Stimulated activated CD8-positive, alpha-beta memory T cell treated with anti-CD3 and anti-CD28 coated beads, Interleukin-7, amount 100 ng/mL, for 4 hours (primary cell): ENCODE measurements around the gene DAP.

Experiments
- DNase-seq, 2 donors: peaks; one replicate each; pipeline ENCODE4 v3.0.0-alpha.2; 2020; ENCODE audit warnings: low read depth in 2 of 2

The DAP gene

DNA sequence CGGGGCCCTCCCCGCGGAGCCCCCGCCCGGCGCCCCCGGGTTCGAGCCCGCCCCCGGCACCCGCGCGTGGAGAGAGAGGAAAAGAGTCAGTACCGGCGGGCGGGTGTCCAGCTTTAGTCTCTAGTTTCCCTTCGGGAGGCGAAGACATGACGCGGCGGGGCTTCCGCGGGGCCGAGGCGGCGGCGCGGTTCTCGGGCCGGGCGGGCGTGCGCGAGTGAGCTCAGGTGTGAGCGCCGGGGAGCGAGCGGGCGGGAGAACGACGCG is 181 bp downstream of the DAP start:
- no peak for DNase-seq

DNA sequence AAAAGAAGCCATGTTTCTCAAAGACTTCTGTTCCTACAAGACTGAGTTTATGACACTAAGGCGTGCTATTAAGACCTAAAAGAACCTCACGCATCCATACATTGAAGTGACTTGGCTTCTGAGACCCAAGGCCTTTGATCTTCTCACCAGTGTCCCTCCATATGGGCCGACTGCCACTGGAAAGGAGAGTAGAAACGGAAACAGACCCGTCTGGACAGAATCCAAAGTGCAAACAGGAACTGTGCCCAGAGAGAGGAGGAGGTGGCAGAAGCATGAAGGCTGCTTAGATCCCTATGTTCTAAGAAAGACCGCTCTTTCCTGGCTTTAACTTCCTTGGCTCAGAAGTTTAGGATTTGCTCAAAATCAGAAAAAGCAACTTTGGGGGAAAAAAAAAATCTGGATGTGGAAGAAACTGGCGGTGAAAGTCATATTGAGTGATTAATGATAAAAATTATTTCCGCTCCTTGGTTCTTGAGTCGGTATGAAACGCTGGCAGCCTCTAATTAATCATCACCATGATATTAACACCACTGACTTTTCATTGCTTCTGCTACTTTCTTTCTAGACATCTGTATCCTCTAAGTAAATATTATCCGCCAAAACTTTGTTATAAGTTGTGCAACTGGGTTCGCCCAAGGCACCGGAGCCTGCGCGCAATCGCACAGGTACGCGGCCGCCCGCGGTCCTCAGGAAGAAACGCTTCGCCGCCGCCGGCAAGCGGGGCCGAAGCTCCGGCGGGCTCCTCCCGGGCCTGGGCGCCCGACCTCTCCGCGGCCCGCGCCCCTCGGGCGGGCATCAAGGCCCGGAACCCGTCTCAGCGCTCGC is 726 bp downstream of the DAP start:
- DNase-seq = no peak

DNA sequence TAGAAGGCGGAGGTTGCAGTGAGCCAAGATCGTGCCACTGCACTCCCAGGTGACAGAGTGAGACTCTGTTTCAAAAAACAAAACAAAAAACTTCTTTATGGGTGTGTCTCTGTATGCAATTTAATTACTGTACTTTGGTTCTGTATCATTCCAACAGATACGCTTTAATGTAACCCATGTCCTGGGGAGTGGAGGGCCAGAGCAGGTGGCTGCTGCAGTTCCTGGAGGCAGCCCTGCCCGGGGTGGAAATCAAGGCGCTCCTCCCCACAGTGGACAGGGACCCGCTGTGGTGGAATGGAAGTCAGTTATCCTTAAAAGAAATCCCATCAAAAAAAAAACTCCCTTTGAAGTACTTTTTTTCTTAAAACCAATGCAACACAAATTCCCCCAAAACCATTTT is 1.9 kb downstream of the DAP start:
- no peak for DNase-seq

DNA sequence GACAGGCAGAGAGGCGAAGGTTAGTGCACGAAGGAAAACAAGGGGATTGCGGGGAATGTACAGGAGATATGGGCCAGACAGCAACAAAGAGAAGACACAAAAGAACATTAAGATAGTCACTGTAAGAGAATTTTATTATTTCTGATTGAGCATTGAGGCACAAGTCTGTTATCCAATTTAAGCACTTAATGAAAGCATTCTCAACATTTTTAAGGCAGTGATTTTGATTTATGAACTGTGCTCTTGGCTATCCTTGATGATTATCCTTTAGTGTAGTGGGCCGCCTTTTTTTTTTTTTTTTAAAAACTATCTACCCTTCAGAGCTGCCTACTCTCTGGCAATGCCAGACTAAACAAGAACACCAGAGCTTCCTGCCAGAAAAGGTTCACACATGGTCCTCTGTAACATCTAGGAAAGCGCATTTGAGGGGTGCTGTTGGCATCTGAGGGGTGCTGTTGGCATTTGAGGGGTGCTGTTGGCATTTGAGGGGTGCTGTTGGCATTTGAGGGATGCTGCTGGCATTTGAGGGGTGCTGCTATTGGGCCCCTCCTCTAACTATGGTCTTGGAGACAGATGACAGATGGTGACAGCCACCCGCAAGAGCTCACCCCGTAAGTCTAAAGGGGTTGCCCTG is 3.0 kb downstream of the DAP start:
- DNase-seq = no peak

DNA sequence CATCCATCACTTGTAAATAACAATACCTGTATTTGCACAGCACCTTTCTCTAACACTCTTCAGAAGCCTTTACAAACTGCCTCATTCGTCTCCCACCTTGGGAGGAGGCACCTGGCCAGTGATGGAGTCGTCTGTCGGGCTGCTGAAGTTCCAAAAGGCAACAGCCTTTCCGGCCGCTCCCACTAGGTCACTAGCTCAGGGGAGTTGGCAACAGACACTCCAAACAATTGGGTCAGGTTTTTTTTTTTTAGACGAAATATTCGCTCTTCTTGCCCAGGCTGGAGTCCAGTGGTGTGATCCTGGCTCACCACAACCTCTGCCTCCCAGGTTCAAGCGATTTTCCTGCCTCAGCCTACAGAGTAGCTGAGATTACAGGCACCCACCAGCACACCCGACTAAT is 4.0 kb downstream of the DAP start:
- DNase-seq = no peak

DNA sequence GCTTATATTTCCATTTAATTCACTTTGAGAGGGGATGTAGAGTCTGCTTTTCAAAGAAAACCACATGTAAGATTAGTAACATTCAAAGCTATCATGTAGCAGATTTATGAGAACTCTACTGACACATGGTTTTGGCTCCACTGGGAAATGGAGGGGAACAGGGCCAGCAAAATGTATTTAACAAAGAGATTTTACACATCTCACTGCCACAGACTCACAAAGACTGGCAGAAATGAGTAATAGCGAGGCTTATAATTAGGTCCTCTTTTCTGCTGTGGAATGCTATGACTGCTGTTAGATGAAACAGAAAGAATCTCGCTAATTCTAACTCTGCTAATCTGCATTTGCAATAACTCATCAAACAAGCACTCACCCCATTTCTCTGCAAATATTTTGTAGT is 4.5 kb downstream of the DAP start:
- no peak for DNase-seq

DNA sequence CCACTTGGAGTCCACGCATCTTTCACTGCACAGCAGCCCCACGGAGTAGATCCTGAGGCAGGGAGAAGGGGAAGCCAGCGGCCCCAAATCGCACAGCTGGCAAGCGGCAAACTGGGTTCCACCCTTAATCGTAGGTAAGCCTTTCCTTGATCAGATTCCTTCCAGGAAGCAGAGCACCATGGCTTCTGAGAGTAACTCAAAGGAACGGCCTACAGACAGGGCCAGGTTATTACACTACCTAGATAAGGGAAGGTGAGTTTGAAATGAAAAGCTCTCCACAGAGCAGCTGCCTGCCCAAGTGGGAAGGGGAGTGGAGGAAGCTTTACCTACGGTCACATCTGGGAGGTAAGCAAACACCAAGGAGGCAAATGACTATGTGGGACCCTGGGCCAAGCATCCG is 7.9 kb downstream of the DAP start:
- DNase-seq = no peak

DNA sequence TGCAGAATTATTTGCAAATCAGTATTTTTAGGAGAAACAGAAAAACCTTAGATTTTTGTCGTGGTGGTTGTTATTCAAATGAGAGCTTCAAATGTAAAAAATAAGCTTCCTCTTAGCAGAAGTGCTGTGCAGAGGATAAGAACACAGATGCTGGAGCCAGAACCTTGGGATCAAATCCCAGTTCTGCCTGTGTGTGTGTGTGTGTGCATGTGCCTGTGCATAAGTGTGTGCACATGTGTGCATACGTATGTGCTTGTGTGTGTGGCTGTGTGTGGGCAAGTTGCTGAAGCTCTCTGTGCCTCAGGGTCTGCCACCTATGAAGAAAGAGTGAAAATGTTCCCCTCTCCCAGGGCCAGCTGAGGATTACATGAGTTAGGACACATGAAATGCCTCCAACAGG is 8.6 kb downstream of the DAP start:
- no peak for DNase-seq

DNA sequence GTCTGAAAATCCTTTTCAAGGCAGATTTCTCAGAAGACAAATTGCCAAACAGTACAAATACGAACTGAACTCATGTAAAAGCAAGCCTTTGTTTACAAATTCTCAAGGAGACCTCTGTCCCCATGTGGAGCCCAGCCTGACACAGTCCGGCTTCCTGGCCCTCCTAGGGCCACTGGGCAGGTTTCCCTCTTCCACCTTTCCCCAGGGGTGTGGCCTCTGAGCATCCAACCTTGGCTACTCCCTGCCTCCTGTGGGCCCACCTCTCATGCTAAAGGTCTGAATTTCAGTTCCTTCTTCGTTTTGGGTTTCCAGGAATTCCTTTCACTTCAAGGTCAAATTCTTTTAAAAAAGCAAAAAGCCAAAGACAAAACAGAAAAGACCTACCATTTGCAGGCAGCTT is 10.1 kb downstream of the DAP start:
- DNase-seq = no peak

DNA sequence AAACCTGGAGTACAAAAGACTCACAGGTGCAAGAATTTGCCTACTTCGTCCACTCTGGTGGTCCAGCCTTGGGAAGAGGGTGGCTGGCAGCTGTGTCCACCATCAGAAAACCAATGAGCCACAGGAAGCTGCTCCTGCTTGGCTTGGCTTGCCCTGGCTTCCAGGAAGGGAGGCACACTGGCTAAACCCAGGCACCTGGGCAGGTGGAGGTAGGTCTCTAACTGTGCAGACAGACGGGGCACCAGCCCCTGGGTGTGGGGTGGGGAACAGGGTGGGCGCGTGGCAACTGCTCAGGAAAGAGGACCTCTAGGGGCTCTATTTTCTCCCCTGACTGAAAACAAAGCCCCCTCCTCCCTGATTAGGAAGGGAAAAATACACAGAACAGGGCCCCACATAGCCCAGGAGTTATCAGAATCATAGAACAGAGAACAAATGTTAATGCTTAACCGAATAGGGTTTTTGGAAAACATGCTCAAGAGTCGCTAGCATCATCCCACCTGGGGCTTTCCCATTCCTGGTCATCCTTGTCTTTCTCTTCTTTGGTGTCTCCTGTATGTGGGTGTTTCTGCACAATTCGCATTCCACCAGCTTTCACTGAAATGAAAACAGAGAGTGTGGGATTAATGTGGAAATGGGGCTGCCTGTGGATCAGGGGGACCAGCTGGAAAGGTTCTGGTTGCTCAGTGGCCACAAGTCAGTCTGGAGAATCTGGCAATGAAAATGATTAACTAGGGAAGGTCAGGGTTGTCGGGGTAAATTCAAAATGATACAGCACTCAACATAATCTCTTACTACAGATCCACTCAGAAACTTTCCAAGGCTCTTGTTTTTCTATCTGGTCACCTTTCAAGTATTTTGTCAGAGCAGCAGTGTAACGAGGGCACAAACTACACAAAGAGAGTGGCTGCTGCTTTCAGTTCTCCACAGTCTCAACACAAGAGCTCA is 13.1 kb downstream of the DAP start:
- no peak for DNase-seq

DNA sequence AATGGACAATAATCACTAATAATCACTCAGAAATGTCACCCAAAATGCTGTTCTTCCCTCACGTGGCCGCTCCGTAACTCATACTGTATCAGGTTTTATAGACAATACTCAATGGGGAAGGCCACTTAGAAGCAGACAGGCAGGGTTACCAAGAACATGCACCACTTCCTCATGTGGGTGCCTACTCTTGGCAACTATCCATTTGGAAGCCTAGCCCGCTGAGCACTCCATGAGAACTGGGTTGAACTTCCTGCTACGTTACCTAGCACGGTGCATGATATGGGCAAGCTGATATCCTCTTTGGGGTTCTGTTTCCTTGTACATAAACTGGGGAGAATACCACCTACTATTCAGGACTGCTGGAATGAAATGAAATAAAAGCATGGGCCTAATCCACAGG is 14.3 kb downstream of the DAP start:
- DNase-seq = no peak

DNA sequence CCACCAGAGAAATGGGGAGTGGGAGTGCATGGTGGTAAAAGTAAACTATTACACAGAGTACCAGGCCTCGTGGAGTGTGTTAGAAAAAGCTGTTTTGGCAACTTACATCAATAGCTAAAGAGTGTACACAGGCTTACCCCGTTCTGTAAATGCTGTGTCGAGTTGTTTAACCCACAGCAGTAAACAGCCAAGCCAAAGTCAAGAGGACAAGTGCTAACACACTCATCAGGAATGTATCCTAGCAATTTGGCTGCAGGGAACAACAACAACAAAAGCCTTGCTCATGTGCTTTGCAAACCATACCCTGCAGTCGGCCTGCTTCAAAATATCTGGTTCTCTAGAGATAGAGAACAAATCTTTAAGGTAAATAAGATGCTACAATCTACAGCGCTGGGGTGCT is 15.9 kb downstream of the DAP start:
- no peak for DNase-seq

DNA sequence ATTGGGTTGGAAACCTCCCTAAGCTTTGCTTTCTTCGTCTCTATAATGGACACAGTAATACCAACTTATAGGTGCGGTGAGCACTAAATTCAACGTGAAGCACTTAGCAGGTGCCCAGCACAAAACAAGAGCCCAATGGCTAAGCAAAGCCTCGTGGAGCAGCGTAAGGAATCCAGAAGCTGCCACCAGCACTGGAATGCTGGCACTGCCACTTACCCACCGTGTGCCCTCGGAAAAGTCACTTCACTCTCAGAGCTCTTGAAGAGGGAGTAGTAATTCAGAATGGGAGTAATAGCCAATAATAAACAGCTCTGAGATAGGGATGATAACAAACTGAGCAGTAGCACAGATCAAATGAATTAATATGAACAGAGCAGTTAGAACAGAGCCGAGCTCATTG is 16.4 kb downstream of the DAP start:
- DNase-seq = no peak

DNA sequence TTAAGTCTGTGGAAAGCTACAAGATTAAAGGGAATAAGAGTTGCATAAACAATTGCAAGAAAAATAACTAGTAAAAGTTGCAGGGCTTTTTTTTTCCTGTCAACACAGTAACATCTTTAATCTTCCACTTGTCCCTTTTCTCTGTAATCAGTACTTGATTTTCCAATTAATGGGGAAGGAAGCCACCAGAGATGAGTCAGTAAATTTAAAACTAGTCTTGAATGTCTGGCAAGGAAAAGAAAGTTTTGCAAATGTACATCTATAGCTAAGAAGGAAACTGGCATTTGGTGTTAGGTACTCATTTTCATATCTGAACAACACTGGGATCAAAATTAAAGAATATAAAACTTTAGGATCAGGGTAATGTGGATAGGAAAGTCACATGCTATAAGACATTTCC is 17.1 kb downstream of the DAP start:
- DNase-seq = no peak

DNA sequence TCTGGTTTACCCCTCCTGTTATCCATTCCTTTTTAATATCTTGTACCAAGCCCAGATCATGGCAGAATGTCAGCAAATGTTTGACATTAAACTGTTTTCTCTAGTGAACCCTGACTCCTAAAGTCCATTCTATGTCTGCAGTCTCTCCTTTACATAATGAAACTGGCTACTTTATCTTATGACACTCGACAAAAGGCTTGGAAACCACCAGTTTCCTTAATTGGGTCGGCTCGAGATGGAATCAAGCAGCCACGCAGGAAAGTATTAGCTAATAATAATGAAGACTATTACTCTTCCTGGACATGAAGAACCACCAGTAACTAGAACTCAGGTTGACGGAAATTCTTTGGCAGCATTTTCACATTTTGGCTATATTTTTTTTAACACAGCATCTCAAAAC is 17.5 kb downstream of the DAP start:
- DNase-seq = no peak

DNA sequence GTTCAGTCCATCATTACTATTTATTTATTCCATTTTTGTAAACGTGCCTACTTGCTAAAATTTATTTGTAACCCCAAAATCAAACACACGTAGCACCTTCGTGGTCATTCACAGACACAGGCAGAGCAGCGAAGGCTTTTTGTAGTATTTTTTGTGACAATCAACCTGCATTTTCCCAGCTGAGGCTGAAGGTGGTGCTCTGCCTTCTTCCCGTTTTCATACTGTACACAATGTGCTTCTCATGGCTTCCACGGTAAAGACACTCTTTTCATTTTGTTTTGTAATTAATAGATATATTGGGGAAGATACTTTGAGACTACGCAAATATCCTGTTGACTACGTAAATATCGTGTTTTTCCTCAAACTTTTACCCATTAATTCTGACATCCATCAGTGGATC is 19.4 kb downstream of the DAP start:
- DNase-seq = no peak

DNA sequence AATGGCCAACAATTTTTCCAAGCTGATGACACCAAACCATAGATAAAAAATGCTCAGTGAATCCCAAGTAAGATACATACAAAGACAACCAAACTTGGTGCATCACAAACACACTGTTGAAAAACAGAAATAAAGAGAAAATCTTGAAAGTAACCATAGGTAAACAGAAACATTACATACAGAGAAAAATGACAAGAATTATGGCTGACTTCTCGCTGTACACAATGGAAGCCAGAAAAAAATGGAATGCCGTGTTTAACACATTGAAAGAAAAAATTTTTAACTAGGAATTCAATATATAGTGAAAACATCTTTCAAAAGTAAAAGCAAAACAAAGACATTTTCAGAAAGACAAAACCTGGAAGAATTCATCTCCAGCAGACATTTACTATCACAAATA is 20.6 kb downstream of the DAP start:
- no peak for DNase-seq

DNA sequence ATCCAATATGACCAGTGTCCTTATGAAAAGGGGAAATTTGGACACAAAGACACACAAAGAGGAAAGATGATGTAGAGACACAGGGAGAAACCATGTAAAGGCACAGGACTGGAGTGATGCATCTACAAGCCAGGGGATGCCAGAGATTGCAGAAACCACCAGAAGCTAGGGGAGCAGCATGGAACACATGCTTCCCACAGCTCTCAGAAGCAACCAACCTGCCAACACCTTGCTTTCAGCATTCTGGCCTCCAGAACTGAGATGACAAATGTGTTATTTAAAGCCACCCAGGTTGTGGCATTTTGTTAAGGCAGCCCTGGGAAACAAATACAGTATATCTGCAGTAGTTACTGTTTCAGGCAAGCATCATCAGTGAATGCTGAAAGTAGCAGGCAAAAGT is 23.2 kb downstream of the DAP start:
- DNase-seq = no peak

DNA sequence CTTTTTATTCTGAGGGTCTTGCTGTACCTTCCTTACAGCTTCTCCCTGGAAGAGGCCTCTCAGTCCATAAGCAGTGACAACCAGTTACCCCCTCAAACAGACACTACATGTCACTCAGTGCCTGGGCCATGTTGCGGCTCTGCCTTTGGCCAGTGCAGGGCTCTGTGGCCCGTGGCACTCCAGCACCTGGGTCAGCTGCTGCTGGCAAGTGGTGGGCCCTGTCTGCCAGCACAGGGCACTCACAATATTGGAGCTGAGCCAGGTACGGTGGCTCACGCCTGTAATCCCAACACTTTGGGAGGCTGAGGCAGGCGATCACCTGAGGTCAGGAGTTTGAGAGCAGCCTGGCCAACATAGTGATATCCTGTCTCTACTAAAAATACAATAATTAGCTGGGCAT is 24.2 kb downstream of the DAP start:
- no peak for DNase-seq

DNA sequence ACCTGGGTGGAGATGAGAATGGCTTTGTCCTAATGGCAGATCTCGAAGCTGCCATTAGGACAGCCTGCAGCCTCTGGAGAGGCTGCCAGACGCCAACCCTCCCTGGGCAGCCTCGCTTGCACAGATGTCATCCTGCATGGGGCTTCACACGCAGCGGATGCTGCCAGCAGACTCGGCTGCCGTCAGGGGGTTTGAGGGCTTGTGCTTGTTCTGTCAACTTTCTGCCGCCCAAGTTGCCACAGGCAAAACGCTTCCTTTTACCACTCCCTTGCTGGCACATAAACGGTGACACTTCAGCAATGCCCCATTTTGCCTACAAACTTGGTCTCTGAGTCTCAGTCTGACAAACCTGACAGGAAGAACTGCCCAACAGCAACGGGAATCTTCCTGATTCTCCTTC is 24.7 kb downstream of the DAP start:
- no peak for DNase-seq

DNA sequence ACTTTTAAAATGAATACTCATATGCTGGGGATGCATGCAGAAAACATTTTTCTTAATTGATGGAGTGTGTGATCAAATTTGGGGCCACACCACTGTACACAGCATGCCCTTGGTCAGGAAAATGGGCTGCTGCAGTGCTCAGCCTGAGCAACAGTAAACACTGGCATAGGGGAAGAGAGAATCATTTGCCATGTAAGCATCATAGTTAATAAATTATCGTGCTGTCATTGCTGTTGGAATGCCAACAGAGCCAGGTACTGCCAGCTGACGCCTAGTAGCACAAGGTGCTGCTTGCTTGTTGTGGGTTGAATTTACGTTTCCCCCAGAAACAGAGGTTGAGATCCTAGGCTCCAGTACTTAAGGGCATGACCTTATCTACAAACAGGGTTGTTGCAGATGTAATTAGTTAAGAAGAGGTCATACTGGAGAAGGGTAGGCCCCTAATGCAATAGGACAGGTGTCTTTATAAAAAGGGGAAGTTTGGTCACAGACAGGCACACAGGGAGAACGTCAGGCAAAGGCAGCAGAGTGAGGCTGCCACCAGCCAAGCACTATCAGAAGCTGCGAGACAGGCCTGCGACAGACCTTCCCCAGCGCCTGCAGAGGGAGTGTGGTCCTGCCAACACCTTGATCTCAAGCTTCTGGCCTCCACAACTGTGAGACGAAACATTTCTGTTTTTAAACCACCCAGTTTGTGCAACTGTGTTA is 25.3 kb downstream of the DAP start:
- DNase-seq = no peak

DNA sequence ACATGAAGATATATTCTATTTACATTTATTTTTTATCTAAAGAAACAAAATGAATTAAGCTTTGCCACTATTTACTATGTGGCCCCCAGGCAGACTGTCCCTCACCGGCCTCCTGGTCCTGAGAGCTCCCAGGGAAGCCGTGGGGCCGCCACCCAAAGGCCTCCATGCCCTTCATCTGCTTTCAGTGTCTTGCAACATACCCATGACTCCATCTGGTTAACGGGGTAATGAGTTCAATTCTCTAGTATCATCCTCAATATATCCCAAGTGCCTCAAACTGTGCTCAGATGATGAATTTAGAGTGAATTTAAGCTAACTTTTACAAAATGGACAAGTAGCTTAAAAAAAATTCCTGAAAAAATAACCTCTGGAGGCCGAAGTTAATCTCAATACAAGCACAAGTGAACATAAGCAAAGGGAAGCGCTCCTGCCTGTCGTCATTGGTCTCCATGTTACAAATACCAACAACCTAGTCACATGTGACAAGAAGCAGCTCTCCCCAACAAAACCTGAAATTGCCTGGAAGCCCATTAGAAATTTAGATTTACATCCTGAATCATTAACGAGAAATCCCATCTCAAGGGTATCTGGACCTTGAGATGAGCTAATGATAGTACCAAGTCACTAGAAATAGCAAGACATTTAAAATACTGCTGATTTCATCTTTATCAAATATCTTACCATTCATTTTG is 26.1 kb downstream of the DAP start:
- no peak for DNase-seq
